Effector memory CD8-positive, alpha-beta T cell (primary cell): ENCODE measurements around the gene NOL9.

ENCODE experiments used
- ATAC-seq: fragments of 150-1000 bp; cut with Tn5 transposase; replicated peaks from 2 replicates; pipeline ENCODE4 v1.10.0; 2021; ENCODE audit warnings: mild to moderate bottlenecking, moderate library complexity
- DNase-seq, 3 experiments: peaks; one replicate each; pipeline ENCODE4 v3.0.0; 2021
- H3K27ac Mint-ChIP-seq, 2 donors: one replicate each; pipeline ENCODE4 v1.8.0; 2022; ENCODE audit warnings: mild to moderate bottlenecking in 2 of 2, mixed read lengths in 2 of 2, moderate library complexity in 2 of 2
- H3K27me3 Mint-ChIP-seq, 2 donors: one replicate each; pipeline ENCODE4 v1.8.0; 2022; ENCODE audit warnings: mixed read lengths in 2 of 2
- H3K36me3 Mint-ChIP-seq: one replicate; pipeline ENCODE4 v1.8.0; 2022; ENCODE audit warnings: mild to moderate bottlenecking, moderate library complexity, mixed read lengths; ENCODE audit not compliant: insufficient read depth
- H3K4me1 Mint-ChIP-seq, 2 donors: one replicate each; pipeline ENCODE4 v1.8.0; 2022; ENCODE audit warnings: low read depth in 2 of 2, mixed read lengths in 2 of 2
- H3K4me3 Mint-ChIP-seq, 2 donors: one replicate each; pipeline ENCODE4 v1.8.0; 2022; ENCODE audit warnings: mild to moderate bottlenecking in 2 of 2, mixed read lengths in 2 of 2, moderate library complexity in 2 of 2
- H3K9me3 Mint-ChIP-seq, 2 donors: one replicate each; pipeline ENCODE4 v1.8.0; 2022; ENCODE audit warnings: mixed read lengths in 2 of 2

The NOL9 gene

DNA sequence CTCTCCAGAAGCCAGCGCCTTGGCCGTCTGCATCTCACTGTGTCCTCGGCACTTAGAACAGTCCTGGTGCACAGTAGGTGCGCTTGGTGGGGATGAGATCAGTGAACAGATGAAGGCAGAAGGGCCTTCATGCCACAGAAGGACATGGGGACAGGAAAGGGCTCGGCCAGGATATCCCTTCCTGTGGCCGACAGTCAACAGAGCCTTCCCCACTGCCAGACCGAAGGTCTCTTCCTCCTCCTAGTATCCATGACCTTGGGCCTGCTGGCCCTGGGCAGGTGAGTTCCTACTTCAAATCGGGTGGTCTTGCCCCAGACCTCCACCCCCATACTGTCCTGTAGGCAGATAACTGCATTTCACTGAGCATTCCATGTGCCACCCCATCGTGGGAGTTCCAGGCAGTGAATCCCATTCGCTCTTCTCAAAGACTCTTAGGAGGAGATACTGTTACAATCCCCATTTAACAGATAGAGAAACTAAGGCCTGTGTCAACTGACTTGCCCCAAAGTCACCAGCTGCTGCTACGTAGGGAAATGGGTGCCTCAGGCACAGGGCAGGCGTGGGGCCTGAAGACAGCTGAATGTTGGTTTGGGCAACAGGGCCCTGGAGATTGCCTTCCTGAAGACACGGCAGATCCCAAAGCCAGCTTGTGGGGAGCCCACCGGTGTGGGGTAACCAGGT is 66.4 kb downstream of the NOL9 start:
- Mint-ChIP-seq H3K27ac (no peak overlapping the region), H3K9me3 (no peaks in the 10 kb centered on the region), H3K27me3 (peaks cover 32 to 72% of the 10 kb centered on the region in 2 donors), H3K4me1 (peaks cover 15 to 21% of the 10 kb centered on the region in 2 donors), H3K36me3 (peaks cover 3% of the 10 kb centered on the region), H3K4me3 (no peak overlapping the region)
- DNase-seq (no peak), ATAC-seq (no peak)

DNA sequence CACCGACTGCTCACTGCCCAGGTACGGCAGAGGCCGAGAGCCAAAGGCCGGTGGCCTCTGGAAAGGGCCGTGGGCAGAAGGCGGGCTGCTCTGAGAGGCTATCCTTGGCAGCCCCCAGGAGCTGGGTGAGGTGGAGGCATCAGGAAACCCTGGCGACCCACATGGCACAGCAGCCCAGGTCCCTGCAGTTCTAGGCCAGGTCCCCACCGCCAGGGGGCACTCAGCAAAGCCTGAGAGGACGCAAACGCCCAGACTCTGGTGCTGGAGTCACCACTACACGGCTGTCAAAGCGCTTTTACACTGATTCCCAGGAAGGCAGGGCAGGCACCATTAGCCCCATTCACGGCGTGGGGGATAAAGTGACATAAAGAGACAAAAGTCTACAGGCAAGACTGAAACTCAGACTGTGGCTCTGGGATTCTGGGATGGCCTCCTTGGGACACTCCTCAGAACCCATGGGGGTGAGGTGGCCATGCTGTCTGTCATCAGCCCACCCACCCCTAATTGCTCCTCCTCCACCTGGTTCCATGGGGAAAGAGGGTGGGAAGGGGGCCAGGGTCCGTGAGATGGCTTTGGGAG is 67.8 kb downstream of the NOL9 start:
- Mint-ChIP-seq H3K27ac (peak overlapping the region in 1 of 2 donors; percentile 46), H3K4me3 (peak overlapping the region; percentile 48 to 76), H3K4me1 (peaks cover 12 to 17% of the 10 kb centered on the region in 2 donors), H3K9me3 (no peaks in the 10 kb centered on the region), H3K36me3 (peaks cover 3% of the 10 kb centered on the region), H3K27me3 (peaks cover 28 to 61% of the 10 kb centered on the region in 2 donors)
- DNase-seq, result peak; percentile 79 to 83 (median 82)
- ATAC-seq, result peak; percentile 75

DNA sequence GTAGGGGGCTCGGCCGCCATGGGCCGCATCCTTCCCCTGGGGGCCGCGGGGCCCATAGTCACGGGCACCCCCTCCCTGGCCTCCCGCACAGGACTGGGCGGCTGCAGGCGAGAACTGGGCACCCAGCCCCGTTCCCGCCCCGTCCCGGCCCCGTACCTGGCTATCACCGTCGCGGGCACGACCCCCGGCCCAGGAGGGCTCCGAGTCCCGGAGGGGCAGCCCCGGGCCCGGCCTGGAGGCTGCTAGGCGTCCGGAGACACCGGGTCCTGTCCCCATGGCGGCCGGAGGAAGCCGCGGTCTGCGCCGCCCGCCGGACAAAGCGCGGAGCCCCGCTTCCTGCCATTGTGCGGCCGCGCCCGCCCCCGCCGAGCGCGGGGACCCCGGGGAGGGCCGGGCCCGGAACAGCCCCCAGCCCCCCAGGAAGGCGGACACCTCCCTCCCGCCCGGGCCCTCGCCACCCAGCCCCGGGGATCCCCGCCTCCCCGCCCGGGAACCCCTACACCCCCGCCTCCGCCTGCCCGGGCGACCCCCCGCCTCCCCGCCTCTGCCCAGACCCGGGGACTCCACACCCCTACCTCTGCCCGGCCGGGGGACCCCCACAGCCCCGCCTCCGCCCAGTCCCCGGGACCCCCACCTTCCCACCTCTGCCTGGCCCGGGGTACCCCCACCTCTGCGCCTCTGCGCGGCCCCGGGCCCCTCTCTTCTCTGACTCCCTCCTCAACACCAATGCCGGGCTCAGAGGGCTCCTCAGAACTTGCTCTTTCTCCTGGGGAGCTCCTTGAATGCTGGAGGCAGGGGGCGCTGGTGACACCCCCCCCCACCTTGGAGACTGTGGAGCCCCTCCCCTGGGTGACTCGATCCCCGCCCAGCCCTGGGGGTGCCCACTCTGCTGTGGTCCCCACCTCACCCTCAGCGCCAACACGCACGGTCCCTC is 68.9 kb downstream of the NOL9 start:
- H3K36me3 Mint-ChIP-seq, result peaks cover 3% of the 10 kb centered on the region
- DNase-seq, result no peak
- peaks cover 8 to 14% of the 10 kb centered on the region in 2 donors for H3K4me1 Mint-ChIP-seq
- peak overlapping the region in 1 of 2 donors; percentile 46 for H3K27ac Mint-ChIP-seq
- no peak for ATAC-seq
- H3K9me3 Mint-ChIP-seq, result no peaks in the 10 kb centered on the region
- H3K27me3 Mint-ChIP-seq, result peaks cover 23 to 55% of the 10 kb centered on the region in 2 donors
- peak overlapping the region in 1 of 2 donors; percentile 76 for H3K4me3 Mint-ChIP-seq

DNA sequence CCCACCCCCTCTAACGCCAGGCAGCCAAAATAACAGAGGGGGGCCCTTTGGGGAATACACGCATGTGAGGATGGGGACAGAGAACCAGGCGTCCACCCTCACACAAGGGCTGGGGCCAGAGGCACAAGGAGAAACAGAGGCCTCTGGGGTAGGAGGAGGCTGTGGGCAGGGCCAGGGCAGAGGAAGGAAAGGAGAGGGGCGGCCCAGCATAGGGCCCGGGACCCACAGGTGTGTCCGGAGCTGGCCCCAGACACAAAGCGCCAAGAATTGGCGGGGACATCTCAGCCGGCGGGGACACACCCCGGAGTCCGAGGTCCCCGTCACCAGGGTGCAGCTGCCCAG is 69.5 kb downstream of the NOL9 start:
- Mint-ChIP-seq H3K4me1 (peaks cover 4 to 9% of the 10 kb centered on the region in 2 donors), H3K9me3 (no peaks in the 10 kb centered on the region), H3K4me3 (peak overlapping the region in 1 of 2 donors; percentile 51), H3K36me3 (peaks cover 3% of the 10 kb centered on the region), H3K27me3 (peaks cover 23 to 55% of the 10 kb centered on the region in 2 donors), H3K27ac (no peak overlapping the region)
- ATAC-seq (no peak), DNase-seq (no peak)

DNA sequence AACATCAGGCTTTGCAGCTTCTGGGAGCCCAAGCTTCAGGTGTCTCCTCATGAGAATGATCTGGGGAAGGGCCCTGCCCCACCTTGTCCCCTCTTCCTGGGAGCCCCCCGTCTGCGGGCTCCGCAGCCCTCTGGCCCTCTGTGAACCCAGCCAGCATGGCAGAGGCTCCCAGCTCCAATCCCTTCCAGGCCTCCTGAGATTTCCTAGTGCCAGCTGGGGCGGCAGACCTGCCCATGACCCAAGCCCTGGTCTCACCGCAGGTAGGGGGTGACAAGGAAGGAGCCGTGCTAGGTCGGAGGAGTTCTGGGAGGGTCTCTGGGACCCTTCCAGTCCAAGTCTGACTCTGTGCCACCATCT is 70.6 kb downstream of the NOL9 start:
- ATAC-seq, result no peak
- Mint-ChIP-seq H3K9me3 (no peaks in the 10 kb centered on the region), H3K4me1 (peaks cover 4 to 9% of the 10 kb centered on the region in 2 donors), H3K27me3 (peaks cover 23 to 55% of the 10 kb centered on the region in 2 donors), H3K27ac (no peak overlapping the region), H3K4me3 (no peak overlapping the region), H3K36me3 (peaks cover 3% of the 10 kb centered on the region)
- DNase-seq, result no peak

DNA sequence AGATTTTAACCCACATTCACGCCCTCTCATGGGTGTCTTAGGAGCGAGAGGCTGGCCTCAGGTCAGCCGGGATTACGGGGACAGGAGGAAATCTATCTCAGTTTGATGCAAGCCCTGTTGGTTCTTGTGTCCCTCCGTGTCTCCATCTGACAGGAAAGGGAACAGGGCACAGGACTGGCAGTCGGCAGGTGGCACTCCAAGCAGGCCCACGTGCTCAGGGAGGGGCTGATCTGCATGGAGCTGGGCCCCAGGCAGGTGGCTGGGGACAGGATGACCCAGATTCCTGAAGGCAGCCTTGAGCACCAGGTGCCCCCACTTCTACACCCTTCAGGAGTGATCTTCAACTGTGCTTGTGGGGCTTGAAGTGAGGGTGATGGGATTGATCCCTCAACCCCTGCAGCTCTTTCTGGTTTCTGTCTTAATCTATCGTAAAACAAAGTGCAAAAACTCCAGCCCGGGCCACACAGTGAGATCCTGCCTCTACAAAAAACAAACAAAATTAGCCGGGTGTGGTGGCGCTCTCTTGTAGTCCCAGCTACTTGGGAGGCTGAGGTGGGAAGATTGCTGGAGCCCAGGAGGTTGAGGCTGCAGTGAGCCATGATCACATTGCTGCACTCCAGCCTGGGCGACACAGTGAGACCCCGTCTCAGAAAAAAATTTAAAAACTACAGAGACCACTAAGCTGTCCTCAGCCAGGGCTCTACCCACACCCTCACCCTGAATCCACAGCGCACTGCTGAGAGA is 71.1 kb downstream of the NOL9 start:
- DNase-seq, result no peak
- H3K4me1 Mint-ChIP-seq, result peaks cover 4 to 9% of the 10 kb centered on the region in 2 donors
- H3K27me3 Mint-ChIP-seq, result peaks cover 23 to 52% of the 10 kb centered on the region in 2 donors
- no peak for ATAC-seq
- no peak overlapping the region for H3K27ac Mint-ChIP-seq
- H3K9me3 Mint-ChIP-seq, result no peaks in the 10 kb centered on the region
- H3K4me3 Mint-ChIP-seq, result no peak overlapping the region
- H3K36me3 Mint-ChIP-seq, result peaks cover 3% of the 10 kb centered on the region

DNA sequence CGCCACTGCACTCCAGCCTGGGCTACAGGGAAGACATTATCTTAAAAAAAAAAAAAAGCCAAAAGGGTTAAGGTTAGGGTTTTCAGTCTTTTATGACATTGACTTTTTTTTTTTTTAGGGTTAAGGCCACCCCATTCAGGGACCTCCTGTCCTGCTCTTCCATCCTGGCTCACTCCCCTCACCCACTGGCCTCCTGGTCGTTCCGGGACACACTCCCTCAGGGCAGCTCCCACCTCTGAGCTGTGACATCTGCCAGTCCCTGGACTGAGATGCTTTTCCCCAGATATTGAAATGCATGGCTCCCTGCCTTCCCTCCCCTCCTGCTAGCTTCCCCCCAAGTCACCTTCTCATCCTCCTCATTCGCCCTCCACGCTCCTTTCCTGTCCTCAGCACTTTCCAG is 72.5 kb downstream of the NOL9 start:
- no peak for ATAC-seq
- no peak overlapping the region for H3K4me3 Mint-ChIP-seq

DNA sequence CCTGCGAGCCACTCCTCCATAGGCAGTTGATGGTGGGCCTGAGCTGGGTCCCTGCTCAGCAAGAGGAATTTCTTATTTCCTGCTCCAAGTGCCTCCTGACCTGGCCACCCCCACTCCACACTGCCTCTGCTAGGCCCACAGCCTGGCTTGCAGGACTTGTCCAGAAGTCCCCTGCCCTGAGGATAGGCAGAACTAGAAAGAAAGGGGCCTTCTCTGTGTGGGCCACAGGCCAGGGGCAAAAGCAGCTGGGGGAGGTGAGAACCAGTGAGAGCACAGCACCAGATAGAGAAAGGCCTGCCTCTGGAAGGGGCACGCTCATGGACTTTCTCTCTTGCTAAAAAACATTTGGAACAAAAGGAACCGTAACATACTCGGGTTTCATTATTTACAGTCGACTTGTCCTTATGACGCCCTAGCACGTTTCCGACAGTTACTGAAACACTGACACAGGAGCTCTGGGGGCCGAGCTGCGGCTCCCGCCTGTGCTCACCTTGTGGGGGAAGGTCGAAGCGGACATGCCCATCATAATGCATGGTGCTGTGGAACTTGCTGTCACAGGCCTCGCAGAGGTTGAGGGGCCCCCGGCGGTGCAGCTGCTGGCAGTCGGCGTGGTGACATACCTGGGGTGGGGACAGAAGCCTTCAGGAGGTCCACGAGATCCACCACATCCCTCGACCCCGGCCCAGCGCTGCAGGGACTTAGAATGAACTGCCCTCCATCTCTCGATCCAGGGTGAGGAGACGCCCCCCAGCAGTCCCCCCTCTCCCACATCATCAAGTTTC is 77.1 kb downstream of the NOL9 start:
- DNase-seq (no peak), ATAC-seq (no peak)
- no peak overlapping the region for H3K27ac Mint-ChIP-seq
- H3K36me3 Mint-ChIP-seq, result no peaks in the 10 kb centered on the region
- peaks cover 6 to 8% of the 10 kb centered on the region in 2 donors for H3K4me1 Mint-ChIP-seq
- H3K27me3 Mint-ChIP-seq, result peaks cover 0 to 9% of the 10 kb centered on the region in 2 donors
- H3K4me3 Mint-ChIP-seq, result no peak overlapping the region
- no peaks in the 10 kb centered on the region for H3K9me3 Mint-ChIP-seq

More for the DNA sequence above, 72.5 kb downstream of the NOL9 start:
- no peak for DNase-seq
- H3K9me3 Mint-ChIP-seq, result no peaks in the 10 kb centered on the region
- H3K27ac Mint-ChIP-seq, result no peak overlapping the region
- H3K4me1 Mint-ChIP-seq, result peaks cover 4 to 9% of the 10 kb centered on the region in 2 donors
- no peaks in the 10 kb centered on the region for H3K36me3 Mint-ChIP-seq
- peaks cover 16 to 39% of the 10 kb centered on the region in 2 donors for H3K27me3 Mint-ChIP-seq

DNA sequence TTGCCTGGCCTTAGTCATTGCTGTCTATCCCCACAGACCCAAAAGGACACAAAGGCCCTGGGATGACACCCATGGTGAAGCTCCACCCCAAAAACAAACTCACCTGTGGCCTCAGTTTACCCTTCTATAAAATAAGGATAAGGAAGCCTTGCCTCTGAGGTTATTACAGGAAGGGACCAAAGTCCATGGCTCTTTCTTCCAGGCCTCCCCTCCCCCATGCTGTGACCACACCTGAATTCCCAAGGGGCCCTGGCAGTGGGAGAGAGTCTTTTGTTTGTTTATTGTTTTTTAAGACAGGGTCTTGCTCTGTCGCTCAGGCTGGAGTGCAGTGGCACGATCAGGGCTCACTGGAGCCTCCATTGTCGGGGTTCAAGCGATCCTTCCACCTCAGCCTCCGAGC is 77.8 kb downstream of the NOL9 start:
- ATAC-seq (no peak), DNase-seq (no peak)
- H3K4me3 Mint-ChIP-seq, result no peak overlapping the region
- peaks cover 6 to 8% of the 10 kb centered on the region in 2 donors for H3K4me1 Mint-ChIP-seq
- no peaks in the 10 kb centered on the region for H3K36me3 Mint-ChIP-seq
- H3K9me3 Mint-ChIP-seq, result no peaks in the 10 kb centered on the region
- H3K27me3 Mint-ChIP-seq, result peaks cover 0 to 9% of the 10 kb centered on the region in 2 donors
- H3K27ac Mint-ChIP-seq, result no peak overlapping the region

DNA sequence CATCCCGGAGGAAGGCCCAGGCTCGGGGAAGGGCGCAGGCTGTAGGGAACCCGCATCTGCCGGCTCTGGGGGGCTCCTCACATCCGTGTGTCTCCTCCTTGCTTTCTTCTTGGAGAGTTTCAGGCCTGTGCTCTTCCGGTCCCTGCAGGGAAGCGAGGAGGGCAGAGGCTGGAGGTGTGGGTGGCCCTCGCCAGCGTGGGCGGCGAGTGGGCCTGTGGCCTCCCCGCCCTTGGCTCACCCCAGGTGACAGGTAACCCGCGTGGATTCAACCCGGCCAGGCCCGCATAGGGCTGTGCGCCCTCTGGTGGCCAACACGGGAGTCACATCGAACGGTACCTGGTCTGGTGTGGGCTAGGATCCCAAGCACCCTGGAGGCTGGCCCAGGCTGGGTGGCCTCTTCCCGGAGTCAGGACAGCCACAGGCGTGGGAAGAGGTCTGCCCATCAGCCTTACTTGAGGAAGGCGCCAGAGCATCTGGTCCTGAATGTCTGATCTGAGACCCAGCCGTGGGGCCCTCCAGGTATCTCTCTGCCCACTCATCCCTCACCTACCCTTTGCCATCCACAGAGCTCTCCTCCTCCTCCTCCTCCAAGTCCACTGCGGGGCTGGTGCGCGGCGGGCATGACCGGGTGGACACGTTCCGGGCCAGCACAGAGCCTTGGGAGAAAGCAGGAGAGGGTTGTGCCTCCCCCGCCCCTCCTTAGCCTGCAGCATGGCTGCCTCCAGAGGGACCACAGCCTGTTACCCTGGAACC is 78.8 kb downstream of the NOL9 start:
- ATAC-seq (peak; percentile 90), DNase-seq (peak; percentile 81 to 82 (median 82))
- H3K27ac Mint-ChIP-seq, result no peak overlapping the region
- no peak overlapping the region for H3K4me3 Mint-ChIP-seq
- H3K9me3 Mint-ChIP-seq, result no peaks in the 10 kb centered on the region
- H3K36me3 Mint-ChIP-seq, result no peaks in the 10 kb centered on the region
- H3K27me3 Mint-ChIP-seq, result peaks cover 0 to 9% of the 10 kb centered on the region in 2 donors
- H3K4me1 Mint-ChIP-seq, result peaks cover 6 to 8% of the 10 kb centered on the region in 2 donors

DNA sequence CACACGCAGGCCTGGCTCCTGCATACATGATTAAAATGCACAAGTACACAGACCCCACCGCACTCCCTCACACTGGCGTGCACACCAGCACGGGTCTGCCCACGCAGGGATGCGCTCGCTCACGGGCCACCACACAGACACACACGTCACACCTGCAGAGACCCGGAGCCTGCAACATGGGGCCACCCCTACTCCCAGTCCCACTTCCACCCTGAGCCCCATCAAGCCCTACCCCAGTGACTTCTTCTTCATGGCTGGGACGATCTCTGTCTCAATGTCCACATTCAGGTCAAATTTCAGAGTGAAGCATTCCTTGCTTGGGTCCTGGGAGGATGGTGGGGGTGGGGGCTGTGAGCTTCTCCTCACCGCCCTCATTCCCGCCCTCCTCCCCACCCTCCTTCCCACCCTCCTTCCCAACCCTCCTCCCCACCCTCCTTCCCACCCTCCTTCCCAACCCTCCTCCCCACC is 79.5 kb downstream of the NOL9 start:
- Mint-ChIP-seq H3K27ac (no peak overlapping the region), H3K27me3 (peaks cover 0 to 9% of the 10 kb centered on the region in 2 donors), H3K9me3 (no peaks in the 10 kb centered on the region), H3K4me1 (peaks cover 6 to 8% of the 10 kb centered on the region in 2 donors), H3K36me3 (no peaks in the 10 kb centered on the region), H3K4me3 (no peak overlapping the region)
- DNase-seq, result no peak
- ATAC-seq, result no peak
